ENCODE results near the gene POLR3H.

POLR3H gene

GRCh38 chr22:41534219-41534618 lies 10.1 kb downstream of the POLR3H start:
- DNase-seq = no peak

- DNase-seq = peak; percentile 70
Measured at GRCh38 chr22:41532908-41533825, 11.1 kb downstream of the POLR3H start.

- DNase-seq = no peak
Measured at GRCh38 chr22:41531715-41532477, 12.4 kb downstream of the POLR3H start.

GRCh38 chr22:41530890-41531714 lies 13.2 kb downstream of the POLR3H start:
- no peak for DNase-seq

GRCh38 chr22:41528938-41529561 lies 15.2 kb downstream of the POLR3H start:
- DNase-seq = no peak

- DNase-seq = no peak
Measured at GRCh38 chr22:41528132-41528766, 16.0 kb downstream of the POLR3H start.

- DNase-seq = peak; percentile 76
Measured at GRCh38 chr22:41526830-41527799, 17.2 kb downstream of the POLR3H start.

- no peak for DNase-seq
Measured at GRCh38 chr22:41526226-41526829, 17.9 kb downstream of the POLR3H start.

GRCh38 chr22:41525450-41526225 lies 18.6 kb downstream of the POLR3H start:
- no peak for DNase-seq

- peak; percentile 41 for DNase-seq
Measured at GRCh38 chr22:41524809-41525449, 19.3 kb downstream of the POLR3H start.

GRCh38 chr22:41524251-41524661 lies 20.0 kb downstream of the POLR3H start:
- no peak for DNase-seq

GRCh38 chr22:41523464-41524221 lies 20.6 kb downstream of the POLR3H start:
- DNase-seq = no peak

GRCh38 chr22:41522813-41523212 lies 21.5 kb downstream of the POLR3H start:
- DNase-seq = no peak

- DNase-seq = no peak
Measured at GRCh38 chr22:41521126-41521525, 23.1 kb downstream of the POLR3H start.

GRCh38 chr22:41518048-41518347 lies 26.3 kb downstream of the POLR3H start:
- DNase-seq = no peak

- peak; percentile 31 for DNase-seq
Measured at GRCh38 chr22:41517172-41518047, 26.9 kb downstream of the POLR3H start.

- DNase-seq = no peak
Measured at GRCh38 chr22:41516462-41516861, 27.8 kb downstream of the POLR3H start.
